ENCODE data around the gene MTX1.
A peak's percentile ranks its signal among the peaks of the same experiment; 100 is the strongest.
"Not testable (repeated sequence)": the region's sequence is repeated elsewhere in the genome, so short reads cannot be mapped to it uniquely, and the experiment has no call there.

MTX1 gene

GRCh38 chr1:155193275-155193990 is 15.1 kb upstream of the MTX1 start:
- H3K4me3 ChIP-seq (ENCODE audit: low read depth, low read length): peak overlapping the region; percentile 70
- DNase-seq (ENCODE audit: low read depth): peak; percentile 91
- peak; percentile 95 for TF ChIP-seq CTCF (conservative IDR thresholded peaks at IDR 0.05; ENCODE audit: low read depth, low read length)

- peak overlapping the region; percentile 70 for H3K4me3 ChIP-seq (ENCODE audit: low read depth, low read length)
- DNase-seq (ENCODE audit: low read depth): not testable (repeated sequence)
Observed at GRCh38 chr1:155193991-155194240, 14.6 kb upstream of the MTX1 start.

DNA sequence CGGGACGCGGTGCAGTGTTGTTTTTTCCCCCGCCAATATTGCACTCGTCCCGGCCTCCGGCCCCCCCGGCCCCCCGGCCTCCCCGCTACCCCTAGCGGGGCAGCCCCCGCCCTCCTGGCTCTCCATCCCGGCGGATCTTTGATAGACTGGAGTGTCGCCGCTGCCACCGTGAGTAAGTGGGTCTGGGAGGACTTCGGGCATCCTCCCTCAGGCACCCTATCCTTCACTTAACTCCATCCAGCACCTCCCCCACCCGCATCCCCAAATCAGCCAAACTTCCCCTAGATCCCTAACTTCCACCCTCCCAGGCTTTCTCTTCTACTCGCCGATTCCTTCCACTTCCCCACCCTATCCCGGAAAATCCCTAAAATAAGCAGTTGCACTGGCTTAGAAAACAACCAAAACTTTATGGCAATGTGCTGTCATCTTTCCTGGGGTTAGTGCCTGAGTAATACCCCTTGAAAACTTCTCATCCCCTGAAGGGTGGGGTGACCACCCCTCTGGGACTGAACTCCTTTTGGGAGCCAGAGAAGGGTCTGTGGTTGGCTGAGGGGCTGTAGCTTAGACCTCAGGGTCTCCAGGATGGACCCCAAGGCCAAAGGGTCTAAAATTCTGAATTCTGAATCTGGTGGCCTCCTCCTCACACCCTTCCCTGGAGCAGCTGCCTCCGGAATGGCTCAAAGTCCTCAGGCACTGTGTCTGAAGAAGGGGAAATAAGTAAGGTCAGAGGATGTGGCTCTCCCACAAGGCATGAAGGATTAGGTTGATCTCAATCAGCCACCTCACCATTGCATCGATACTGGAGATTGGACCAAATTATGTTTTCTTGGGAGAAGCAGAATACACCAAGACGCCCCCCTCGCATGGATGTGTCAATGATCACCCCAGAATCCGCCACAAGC is 13.0 kb upstream of the MTX1 start:
- DNase-seq (ENCODE audit: low read depth): no peak
- TF ChIP-seq CTCF (conservative IDR thresholded peaks at IDR 0.05; ENCODE audit: low read depth, low read length): no peak
- peak overlapping the region; percentile 70 for H3K4me3 ChIP-seq (ENCODE audit: low read depth, low read length)

DNA sequence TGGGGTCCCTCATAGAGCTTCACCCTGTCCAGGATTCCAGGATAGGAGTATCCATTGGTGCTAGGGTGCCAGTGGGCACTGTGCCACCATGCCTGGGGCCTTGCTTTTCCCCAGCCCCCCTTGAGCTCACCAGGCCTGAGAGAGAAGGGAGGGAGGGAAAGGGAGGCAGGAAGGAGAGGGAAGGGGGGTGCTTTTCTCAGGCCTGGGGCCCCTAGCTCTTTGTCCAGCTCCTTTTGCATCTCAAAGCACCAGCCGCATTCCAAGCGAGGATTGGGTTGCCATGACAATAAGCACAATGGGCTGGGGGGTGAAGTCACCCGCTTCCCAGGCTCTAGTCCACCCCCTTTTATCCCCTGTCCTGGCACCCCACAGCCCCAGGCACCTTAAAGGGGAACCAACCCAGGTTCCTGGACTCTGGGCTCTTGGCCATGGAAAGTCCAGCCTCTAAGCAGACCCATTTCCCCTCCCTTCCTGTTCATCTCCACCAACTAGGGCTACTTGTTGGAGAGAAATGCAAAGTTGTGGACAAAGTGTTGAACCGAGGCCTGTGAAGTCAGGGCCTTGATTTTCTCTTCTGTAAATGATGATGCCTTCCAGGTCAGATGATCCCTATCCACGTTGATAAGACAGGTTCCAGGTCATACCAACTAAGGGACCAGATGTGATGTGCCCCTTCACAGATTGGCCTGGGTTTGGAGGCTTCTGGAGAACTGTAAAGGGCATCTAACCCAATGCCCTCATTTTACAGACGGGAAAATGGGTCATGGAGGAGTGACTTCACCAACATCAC is 12.2 kb upstream of the MTX1 start:
- no peak for TF ChIP-seq CTCF (conservative IDR thresholded peaks at IDR 0.05; ENCODE audit: low read depth, low read length)
- no peak overlapping the region for H3K4me3 ChIP-seq (ENCODE audit: low read depth, low read length)
- no peak for DNase-seq (ENCODE audit: low read depth)

DNA sequence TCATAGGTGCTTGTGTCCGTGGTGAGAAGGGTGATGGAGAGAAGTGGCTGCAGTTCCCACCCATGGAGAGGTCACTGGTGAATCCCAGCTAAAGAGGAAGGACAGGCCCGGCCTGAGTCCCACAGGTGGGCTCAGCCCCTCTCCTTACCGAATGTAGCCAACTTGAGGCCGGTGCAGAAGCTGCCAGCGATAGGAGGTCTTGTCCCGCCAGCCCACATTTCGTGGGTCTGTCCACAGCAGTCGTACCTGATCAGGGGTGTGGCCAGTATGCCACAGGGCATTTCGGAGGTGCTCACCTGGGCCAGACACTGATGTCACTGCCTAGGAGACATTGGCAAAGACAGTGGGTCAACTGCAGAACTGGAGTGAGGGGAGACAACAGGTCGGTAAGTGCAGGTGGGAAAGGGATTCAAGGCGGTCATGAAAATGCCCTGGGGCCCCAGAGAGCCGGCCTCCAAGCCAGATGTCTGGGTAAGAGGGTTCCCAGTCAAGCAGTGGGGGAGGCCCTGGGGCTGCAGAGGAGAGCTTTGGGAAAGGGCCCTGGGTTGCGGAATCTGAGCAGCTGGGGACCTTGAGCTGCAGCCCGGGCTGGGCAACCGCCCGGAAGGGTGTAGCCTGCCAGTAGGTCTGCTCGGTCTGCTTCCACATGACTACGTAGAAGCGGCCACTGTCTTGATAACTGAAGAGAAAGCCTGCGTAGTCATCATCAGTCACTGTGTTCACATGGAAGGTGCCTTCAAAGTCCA is 11.4 kb upstream of the MTX1 start:
- TF ChIP-seq CTCF (conservative IDR thresholded peaks at IDR 0.05; ENCODE audit: low read depth, low read length): no peak
- no peak overlapping the region for H3K4me3 ChIP-seq (ENCODE audit: low read depth, low read length)
- DNase-seq (ENCODE audit: low read depth): no peak

DNA sequence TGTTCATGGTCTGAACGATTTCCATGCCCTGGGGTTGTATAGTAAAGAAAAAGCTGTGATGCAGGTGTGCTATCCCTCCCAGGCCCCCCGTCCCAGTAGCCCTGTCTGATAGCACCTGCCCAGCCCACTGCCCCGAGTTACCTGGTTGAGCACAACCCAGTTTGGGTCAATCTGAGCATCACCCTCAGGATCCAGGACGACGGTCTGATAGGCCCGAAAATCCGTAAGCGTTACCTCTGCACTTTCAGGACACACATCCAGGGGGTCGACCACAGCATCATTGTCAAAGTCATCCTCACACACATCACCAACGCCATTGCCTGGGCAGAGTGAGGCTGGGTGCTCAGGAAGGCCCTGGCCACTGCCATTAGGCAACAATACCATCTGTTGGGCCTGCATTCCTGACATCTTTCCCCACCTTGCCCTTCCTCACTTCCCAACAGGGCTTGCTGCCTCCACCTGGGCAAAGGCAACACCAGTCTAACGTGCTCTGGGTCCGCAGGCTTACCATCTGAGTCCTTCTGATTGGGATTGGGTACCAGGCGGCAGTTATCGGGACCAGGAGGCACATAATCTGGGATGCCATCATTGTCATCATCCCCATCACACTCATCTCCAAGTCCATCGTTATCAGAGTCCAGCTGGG is 10.5 kb upstream of the MTX1 start:
- no peak for DNase-seq (ENCODE audit: low read depth)
- H3K4me3 ChIP-seq (ENCODE audit: low read depth, low read length): no peak overlapping the region
- no peak for TF ChIP-seq CTCF (conservative IDR thresholded peaks at IDR 0.05; ENCODE audit: low read depth, low read length)
